GM21360 (cell line): ENCODE data around the gene GTF3C5.

ENCODE experiments used
- ATAC-seq: cut with Tn5 transposase; IDR thresholded peaks from one replicate; pipeline ENCODE4 v1.9.1; 2021; ENCODE audit warnings: mild to moderate bottlenecking, moderate library complexity; ENCODE audit not compliant: unreplicated experiment

GTF3C5 gene

DNA sequence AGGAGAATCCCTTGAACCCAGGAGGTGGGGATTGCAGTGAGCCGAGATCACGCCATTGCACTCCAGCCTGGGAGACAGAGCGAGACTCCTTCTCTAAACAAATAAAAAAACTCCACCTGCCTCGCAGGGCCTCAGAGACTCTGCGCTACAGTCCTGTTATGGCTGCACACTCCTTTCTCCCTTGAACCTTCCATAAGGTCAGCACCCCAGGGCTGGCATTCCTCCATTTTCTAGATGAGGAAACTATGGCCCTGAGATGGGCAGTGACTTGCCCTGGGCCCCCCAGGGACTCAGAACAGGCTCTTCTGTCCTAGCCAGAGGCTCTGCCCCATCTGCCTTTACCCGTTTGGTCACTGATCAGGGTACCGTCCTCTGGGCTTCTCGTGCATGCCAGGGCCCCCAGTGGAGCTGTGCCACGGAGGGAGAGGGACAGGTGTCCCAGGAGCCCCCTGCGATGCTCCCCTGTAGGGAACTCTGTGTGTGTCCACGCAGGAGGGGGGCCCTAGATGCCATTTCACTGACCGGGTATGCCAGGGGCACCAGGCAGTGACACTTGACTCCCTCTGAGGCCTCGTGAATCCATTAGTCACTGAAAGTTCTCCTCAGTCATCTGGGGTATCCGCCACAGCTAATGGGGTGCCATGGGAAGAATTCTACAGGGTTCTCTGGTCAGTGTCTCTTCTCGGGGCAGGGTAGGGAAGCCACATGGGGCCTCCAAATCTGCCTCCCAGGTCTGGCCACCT is 74.1 kb downstream of the GTF3C5 start:
- ATAC-seq = no peak

DNA sequence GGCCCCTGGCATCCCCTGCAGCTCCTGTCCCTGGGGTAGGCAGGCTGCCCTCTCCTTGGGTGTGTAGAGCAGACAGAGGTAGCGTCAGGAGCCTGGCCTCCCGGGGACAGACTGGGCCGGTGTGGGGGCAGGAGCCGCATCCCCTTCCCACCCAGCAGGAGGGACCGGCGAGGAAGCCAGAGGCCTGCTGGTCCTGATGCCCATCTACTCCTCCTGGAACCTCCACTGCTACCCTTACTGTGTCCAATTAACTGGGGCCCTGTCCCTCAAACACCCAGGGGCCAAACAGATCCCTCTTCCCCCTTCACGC is 74.6 kb downstream of the GTF3C5 start:
- no peak for ATAC-seq

GRCh38 chr9:133106511-133107244 is 75.9 kb downstream of the GTF3C5 start:
- no peak for ATAC-seq

DNA sequence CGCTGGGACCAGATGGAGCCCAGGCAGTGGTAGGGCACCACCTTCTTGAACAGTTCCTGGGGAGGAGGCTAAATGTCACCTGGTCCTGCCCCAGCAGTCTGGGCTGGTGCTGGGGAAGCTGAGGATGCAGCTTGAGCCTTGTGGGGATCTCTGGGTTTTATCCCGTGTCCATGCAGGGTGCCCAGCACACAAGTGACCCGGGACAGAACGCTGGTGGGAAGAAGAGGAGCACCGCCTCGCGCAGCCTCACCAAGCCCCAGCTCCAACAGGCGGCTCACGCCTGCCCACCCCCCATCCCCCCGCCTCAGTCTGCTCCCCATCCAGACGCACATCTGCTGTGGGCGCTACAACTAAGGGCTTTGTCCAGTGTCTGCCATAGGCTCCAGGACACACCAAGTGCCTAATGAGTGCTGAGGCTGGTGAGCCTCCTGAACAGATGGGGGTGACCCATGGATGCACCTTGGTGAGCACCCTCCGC is 76.5 kb downstream of the GTF3C5 start:
- no peak for ATAC-seq
